GM12864 (cell line): Measurements from ENCODE around the gene GH1.
"Not testable (repeated sequence)": the region's sequence is repeated elsewhere in the genome, so short reads cannot be mapped to it uniquely, and the experiment has no call there.

Experiments
- DNase-seq: peaks from one replicate; pipeline ENCODE4 v3.0.0-alpha.2; 2011; ENCODE audit warnings: low read depth
- H3K4me3 ChIP-seq: 2 replicates; pipeline ENCODE4 v1.5.1; 2011; ENCODE audit warnings: mild to moderate bottlenecking, low read depth, low read length, control low read depth
- TF ChIP-seq, protein P1 (sequence below): IDR thresholded peaks from 2 replicates; pipeline ENCODE4 v1.5.1; 2011; ENCODE audit warnings: low read depth, mild to moderate bottlenecking, moderate library complexity, low read length, control low read depth, inconsistent platforms; ENCODE audit errors: missing control alignments

The GH1 gene

DNA sequence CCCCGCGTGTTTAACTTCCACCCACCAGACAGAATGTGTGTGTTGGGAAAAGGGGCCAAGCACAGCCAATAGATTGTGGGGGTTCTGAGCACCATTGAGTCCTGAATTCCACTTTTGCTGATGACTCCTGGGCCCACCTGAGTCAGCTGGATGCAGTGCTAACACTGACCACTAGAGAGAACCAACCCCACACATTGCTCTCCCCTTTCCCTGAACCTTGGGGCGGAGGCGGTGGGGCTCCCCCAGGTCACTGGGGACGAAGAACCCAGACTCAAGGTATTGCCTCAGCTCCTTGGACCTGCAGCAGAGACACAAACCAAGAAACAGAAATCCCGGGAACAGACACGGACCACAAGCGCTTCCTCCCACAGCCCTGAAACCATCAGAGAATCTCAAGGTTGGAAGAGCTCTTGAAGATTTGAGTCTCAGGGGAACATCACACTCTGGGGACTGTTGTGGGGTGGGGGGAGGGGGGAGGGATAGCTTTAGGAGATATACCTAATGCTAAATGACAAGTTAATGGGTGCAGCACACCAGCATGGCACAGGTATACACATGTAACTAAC is 44.5 kb downstream of the GH1 start:
- not testable (repeated sequence) for DNase-seq, H3K4me3 ChIP-seq
- TF ChIP-seq, protein P1, sequence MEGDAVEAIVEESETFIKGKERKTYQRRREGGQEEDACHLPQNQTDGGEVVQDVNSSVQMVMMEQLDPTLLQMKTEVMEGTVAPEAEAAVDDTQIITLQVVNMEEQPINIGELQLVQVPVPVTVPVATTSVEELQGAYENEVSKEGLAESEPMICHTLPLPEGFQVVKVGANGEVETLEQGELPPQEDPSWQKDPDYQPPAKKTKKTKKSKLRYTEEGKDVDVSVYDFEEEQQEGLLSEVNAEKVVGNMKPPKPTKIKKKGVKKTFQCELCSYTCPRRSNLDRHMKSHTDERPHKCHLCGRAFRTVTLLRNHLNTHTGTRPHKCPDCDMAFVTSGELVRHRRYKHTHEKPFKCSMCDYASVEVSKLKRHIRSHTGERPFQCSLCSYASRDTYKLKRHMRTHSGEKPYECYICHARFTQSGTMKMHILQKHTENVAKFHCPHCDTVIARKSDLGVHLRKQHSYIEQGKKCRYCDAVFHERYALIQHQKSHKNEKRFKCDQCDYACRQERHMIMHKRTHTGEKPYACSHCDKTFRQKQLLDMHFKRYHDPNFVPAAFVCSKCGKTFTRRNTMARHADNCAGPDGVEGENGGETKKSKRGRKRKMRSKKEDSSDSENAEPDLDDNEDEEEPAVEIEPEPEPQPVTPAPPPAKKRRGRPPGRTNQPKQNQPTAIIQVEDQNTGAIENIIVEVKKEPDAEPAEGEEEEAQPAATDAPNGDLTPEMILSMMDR, result peak; percentile 11

GRCh38 chr17:63873577-63873976 is 45.1 kb downstream of the GH1 start, which contains the start of gene CSH2:
Gene CSH2 (minus strand): TSS chr17:63873677. CDS start chr17:63873614, 63 bp downstream.
- not testable (repeated sequence) for DNase-seq, H3K4me3 ChIP-seq

- H3K4me3 ChIP-seq, DNase-seq: not testable (repeated sequence)
Observed at GRCh38 chr17:63871646-63872365, 46.8 kb downstream of the GH1 start.

GRCh38 chr17:63870292-63870665 is 48.4 kb downstream of the GH1 start:
- not testable (repeated sequence) for DNase-seq

DNA sequence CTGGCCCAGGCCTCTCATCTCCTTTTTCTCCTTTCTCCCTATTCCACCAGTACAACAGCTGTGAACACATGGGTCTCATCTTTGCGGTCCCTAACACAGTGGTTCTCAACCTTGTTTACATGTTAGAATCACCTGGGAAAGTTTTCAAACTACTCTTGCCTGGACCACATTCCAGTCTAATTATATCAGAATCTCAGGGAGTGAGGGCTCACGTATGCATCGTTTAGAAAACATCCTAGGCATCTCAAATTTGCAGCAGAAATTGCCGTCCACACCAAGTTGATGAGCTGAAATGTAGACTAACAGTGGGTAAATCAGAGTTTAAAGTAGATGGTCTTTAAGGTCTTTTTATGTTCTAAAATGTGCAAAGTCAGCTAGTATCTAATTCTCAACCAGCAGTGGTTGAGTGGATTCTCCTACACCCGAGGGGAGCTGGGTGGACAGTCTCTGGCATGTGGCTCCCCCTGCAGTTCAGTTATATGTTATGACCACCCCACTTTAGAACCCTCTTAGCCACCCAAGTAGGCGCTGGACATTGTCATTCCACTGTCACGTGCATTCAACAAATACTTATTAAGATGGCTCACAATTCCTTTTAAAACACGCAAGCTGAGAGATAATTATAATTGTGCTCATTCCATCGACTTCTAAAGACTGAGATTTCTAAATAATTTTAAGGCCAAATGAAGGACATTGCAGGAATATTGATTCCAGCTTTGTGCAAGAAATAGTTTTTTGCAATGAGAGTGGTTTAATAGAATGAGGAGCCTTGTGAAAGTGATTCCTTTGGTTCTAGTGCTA is 48.9 kb downstream of the GH1 start:
- TF ChIP-seq, protein P1, result peak; percentile 26
- DNase-seq, H3K4me3 ChIP-seq: not testable (repeated sequence)

More at GRCh38 chr17:63870292-63870665, 48.4 kb downstream of the GH1 start:
- not testable (repeated sequence) for H3K4me3 ChIP-seq
